Endothelial cell of umbilical vein (primary cell): ENCODE measurements around the gene ALDH1A3. TPM values are rescaled to one million over a fixed set of nuclear protein-coding genes. Genes with fewer than 3 reads are reported as not detected.

Experiments
- BruUV-seq: library from RNA; stranded (reverse); fragments of 400-500 nt; replicated peaks from 2 replicates; lab custom pipeline; 2021; lab: Mats Ljungman, UMichigan
- CTCF ChIA-PET: fragments of 300-600, 350-600 bp; sonication (Branson Sonifier 250); formaldehyde crosslinking; loops from one replicate; lab custom pipeline; 2021; ENCODE audit warnings: antibody characterized with exemption, inconsistent platforms; lab: Charles Lee
- POLR2A ChIA-PET: fragments of 300-600, 350-600 bp; sonication (Branson Sonifier 250); formaldehyde crosslinking; loops from one replicate; lab custom pipeline; 2021; ENCODE audit warnings: antibody characterized with exemption, inconsistent platforms; lab: Charles Lee
- DNase-seq: peaks from one replicate; pipeline ENCODE4 v3.0.0-alpha.2; 2011; ENCODE audit warnings: low read depth, low spot score
- FAIRE-seq: peaks from 2 replicates; lab custom pipeline; 2011; peaks lifted over from hg19 to GRCh38; lab: Jason Lieb, UNC
- H2AFZ ChIP-seq: 2 replicates; pipeline ENCODE4 v1.6.0; 2012; ENCODE audit warnings: low read depth, low read length, control low read depth, inconsistent platforms
- H3K27ac ChIP-seq: 2 replicates; pipeline ENCODE4 v1.5.1; 2011; ENCODE audit warnings: low read depth, mild to moderate bottlenecking, control low read depth, low read length, moderate library complexity; ENCODE audit not compliant: insufficient read depth
- H3K27me3 ChIP-seq, 2 experiments: 2 replicates each; pipeline versions ENCODE4 v1.6.0 to v1.6.1; 2011; ENCODE audit warnings: low read length in 2 of 2, mixed read lengths in 1 of 2; ENCODE audit not compliant: control insufficient read depth in 2 of 2, insufficient read depth in 2 of 2
- H3K36me3 ChIP-seq, 2 experiments: 2 replicates in 1 of 2; 3 replicates in 1 of 2; pipeline ENCODE4 v1.5.1; 2011; ENCODE audit warnings: low read length in 2 of 2, mild to moderate bottlenecking in 1 of 2, moderate library complexity in 1 of 2; ENCODE audit not compliant: control insufficient read depth in 2 of 2, insufficient read depth in 2 of 2; ENCODE audit errors: extremely low read depth in 1 of 2
- H3K4me1 ChIP-seq: 3 replicates; pipeline ENCODE4 v1.5.1; 2011; ENCODE audit warnings: mild to moderate bottlenecking, low read length; ENCODE audit not compliant: control insufficient read depth, insufficient read depth; ENCODE audit errors: extremely low read depth
- H3K4me2 ChIP-seq: 2 replicates; pipeline ENCODE4 v1.6.1; 2011; ENCODE audit warnings: low read length, control low read depth, mixed read lengths; ENCODE audit not compliant: insufficient read depth
- H3K4me3 ChIP-seq, 3 experiments: fragments of 200-600 bp in 1 of 3; sonication (generic), shearing (Covaris generic) in 1 of 3; replicated peaks in 1 of 3; 2 replicates each; pipeline ENCODE4 v1.5.1; 2011 to 2016; ENCODE audit warnings: control low read depth in 3 of 3, low read length in 3 of 3, mild to moderate bottlenecking in 2 of 3, inconsistent platforms in 1 of 3, low read depth in 1 of 3, moderate library complexity in 1 of 3; ENCODE audit not compliant: insufficient read depth in 1 of 3
- H3K79me2 ChIP-seq: 2 replicates; pipeline ENCODE4 v1.6.0; 2012; ENCODE audit warnings: low read length, inconsistent platforms; ENCODE audit not compliant: control insufficient read depth, insufficient read depth
- H3K9ac ChIP-seq: replicated peaks from 2 replicates; pipeline ENCODE3; 2011; ENCODE audit warnings: low read length, control low read depth; ENCODE audit not compliant: insufficient read depth; ENCODE audit errors: extremely low read depth
- H3K9me1 ChIP-seq: replicated peaks from 3 replicates; pipeline ENCODE4 v1.6.0; 2011; ENCODE audit warnings: mild to moderate bottlenecking, low read length; ENCODE audit not compliant: control insufficient read depth, insufficient read depth; ENCODE audit errors: extremely low read depth
- H3K9me3 ChIP-seq: replicated peaks from 2 replicates; pipeline ENCODE4 v1.5.1; 2012; ENCODE audit warnings: low read length, inconsistent platforms; ENCODE audit not compliant: control insufficient read depth, insufficient read depth
- H4K20me1 ChIP-seq: replicated peaks from 2 replicates; pipeline ENCODE3; 2011; ENCODE audit warnings: mild to moderate bottlenecking, low read length; ENCODE audit not compliant: control insufficient read depth, insufficient read depth; ENCODE audit errors: extremely low read depth
- FOS ChIP-seq: IDR thresholded peaks from 2 replicates; pipeline ENCODE4 v1.6.1; 2011; ENCODE audit warnings: mild to moderate bottlenecking, low read length, moderate library complexity, borderline replicate concordance; ENCODE audit not compliant: insufficient read depth
- JUN ChIP-seq: IDR thresholded peaks from 2 replicates; pipeline ENCODE4 v1.6.1; 2011; ENCODE audit warnings: borderline replicate concordance, low read depth; ENCODE audit not compliant: insufficient read length, insufficient read depth
- MAX ChIP-seq: IDR thresholded peaks from 2 replicates; pipeline ENCODE4 v1.6.1; 2011; ENCODE audit not compliant: insufficient read depth, insufficient read length
- MYC ChIP-seq: IDR thresholded peaks from one replicate; pipeline ENCODE4 v1.6.1; 2011; ENCODE audit warnings: mild to moderate bottlenecking, low read depth, low read length
- POLR2A ChIP-seq: IDR thresholded peaks from 2 replicates; pipeline ENCODE4 v1.6.1; 2012; ENCODE audit warnings: low read depth, mild to moderate bottlenecking, control low read depth, low read length
- dilution Hi-C: fragments of 300-500 bp; cut with MboI; formaldehyde crosslinking; loops from one replicate; pipeline ENCODE4 v1.15.0; 2019; ENCODE audit warnings: low sequenced_read_pairs; ENCODE audit not compliant: extremely low pct_ligation_motif_present
- intact Hi-C: fragments of 100-400 bp; cut with micrococcal nuclease; formaldehyde crosslinking; loops from one replicate; pipeline ENCODE4 v1.10.0; 2022
- polyA plus RNA-seq, 4 experiments: library from polyadenylated mRNA; depleted of rRNA in 3 of 4; stranded (reverse) in 3 of 4; unstranded in 1 of 4; fragments of >200 nt; gene quantifications; 2 replicates each; pipeline versions ENCODE4 v1.2.1 to v1.2.3, GENCODE V29; 2011 to 2012; ENCODE audit warnings: missing spikeins in 1 of 4
- total RNA-seq: library from RNA; stranded (reverse); gene quantifications from 2 replicates; pipeline ENCODE4 v1.2.3, GENCODE V29; 2021

ALDH1A3 gene
- total and polyA plus RNA-seq, 2 donors (not counting 3 experiments of a cell fraction or from before 2014, with no cell fraction given): 2.8 to 5.8 TPM

DNA sequence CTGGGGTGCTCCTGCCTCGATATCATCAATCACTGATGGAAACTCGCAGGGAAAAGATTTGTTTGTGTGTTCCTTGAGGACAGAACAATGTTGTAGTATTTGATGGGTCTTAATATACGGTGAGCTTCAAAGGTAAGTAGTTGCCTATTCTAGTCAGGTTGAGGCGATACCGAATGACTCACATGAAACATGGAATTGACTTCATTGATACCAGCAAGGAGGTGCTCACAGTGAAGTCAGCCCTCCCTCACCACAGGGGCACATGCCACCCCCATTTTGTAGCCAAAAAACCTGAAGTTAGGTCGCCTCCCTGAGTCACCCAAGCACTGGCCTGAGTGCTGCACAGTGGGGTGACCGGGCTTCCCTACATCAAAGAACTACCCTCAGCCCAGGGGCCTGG is 3.7 kb upstream of the ALDH1A3 start:
- peaks cover 3% of the 10 kb centered on the region for H3K4me1 ChIP-seq
- ChIA-PET CTCF (interaction anchor here (0.8 to 3.2 kb wide), 6 partner anchors 11 to 249 kb away, joined by 3 to 14 read pairs (median 6); no protein-coding TSS in a partner anchor), POLR2A (no interaction called here)
- no peak overlapping the region for H2AFZ ChIP-seq
- no peak overlapping the region for H3K4me2 ChIP-seq
- dilution Hi-C loops (no loop called here), intact Hi-C loops (loop anchor here (10.0 kb wide), 1 partner anchor 521 kb away; no protein-coding TSS in a partner anchor)
- H3K27me3 ChIP-seq: peaks cover 17 to 18% of the 10 kb centered on the region in 2 experiments
- H3K9me1 ChIP-seq: no peaks in the 10 kb centered on the region
- H3K27ac ChIP-seq: no peak overlapping the region
- H4K20me1 ChIP-seq: no peaks in the 10 kb centered on the region
- DNase-seq (no peak), FAIRE-seq (no peak)
- H3K36me3 ChIP-seq: no peaks in the 10 kb centered on the region
- H3K79me2 ChIP-seq: no peaks in the 10 kb centered on the region
- TF ChIP-seq POLR2A: no peak
- no peak for TF ChIP-seq MAX
- no peak for TF ChIP-seq FOS
- no peak for TF ChIP-seq MYC
- BruUV-seq: no TSS peak
- H3K9me3 ChIP-seq: no peaks in the 10 kb centered on the region
- no peak overlapping the region for H3K9ac ChIP-seq
- no peak overlapping the region for H3K4me3 ChIP-seq

- DNase-seq: no peak
- intact Hi-C loops (loop anchor here (10.0 kb wide), 1 partner anchor 523 kb away; no protein-coding TSS in a partner anchor), dilution Hi-C loops (no loop called here)
- ChIA-PET CTCF (interaction anchor here (0.7 to 7.4 kb wide), 5 partner anchors 12 to 535 kb away, joined by 3 to 34 read pairs (median 5); partner anchors contain the start of genes ADAMTS17 and LRRK1), POLR2A (no interaction called here)
- FAIRE-seq: no peak
- no peak overlapping the region for H3K27ac ChIP-seq
- TF ChIP-seq JUN: no peak
- H2AFZ ChIP-seq: no peak overlapping the region
- H3K9me1 ChIP-seq: no peaks in the 10 kb centered on the region
- H3K4me3 ChIP-seq: no peak overlapping the region
- peaks cover 17% of the 10 kb centered on the region in 2 experiments for H3K27me3 ChIP-seq
- peaks cover 3% of the 10 kb centered on the region for H3K4me1 ChIP-seq
- H3K79me2 ChIP-seq: no peaks in the 10 kb centered on the region
- no peaks in the 10 kb centered on the region for H4K20me1 ChIP-seq
- no TSS peak for BruUV-seq
- H3K4me2 ChIP-seq: no peak overlapping the region
- H3K36me3 ChIP-seq: no peaks in the 10 kb centered on the region
- no peak overlapping the region for H3K9ac ChIP-seq
- no peaks in the 10 kb centered on the region for H3K9me3 ChIP-seq
These were observed 2.1 kb upstream of the ALDH1A3 start for GRCh38 chr15:100877551-100877950.
